ENCODE measurements around the gene FAM13A. TPM values are rescaled to one million over a fixed set of nuclear protein-coding genes. Genes with fewer than 3 reads are reported as not detected.

Gene FAM13A
- total and polyA plus RNA-seq, 9 of the 15 experiments (the other 6 are each of a cell fraction or from before 2014, with no cell fraction given) = 11.3 to 23.3 (median 14.7) TPM

DNA sequence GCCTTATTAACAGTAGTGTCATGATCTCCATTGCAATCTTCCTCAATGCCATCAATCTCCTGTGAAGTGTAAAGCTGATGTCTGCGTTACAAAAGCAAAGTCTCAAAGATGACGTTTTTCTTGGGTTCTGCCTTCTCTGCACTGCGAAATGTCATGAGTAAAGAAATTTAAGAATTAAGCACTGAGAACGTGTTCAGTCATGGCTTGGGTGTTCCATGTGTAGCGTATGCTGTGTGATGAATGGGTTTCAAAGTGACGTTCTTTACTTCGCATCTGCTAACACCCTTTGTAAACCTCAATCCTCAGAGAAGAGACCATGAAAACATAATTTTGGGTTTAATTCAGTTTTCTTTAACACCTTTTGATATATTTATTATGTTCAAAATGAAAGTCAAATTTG is 360.4 kb downstream of the FAM13A start:
- no peak overlapping the region for H2AFZ ChIP-seq (ENCODE audit: low read depth, low read length)
- peaks cover 8 to 14% of the 10 kb centered on the region in 2 experiments; a peak in 4 of 5 replicates for H3K4me1 ChIP-seq (replicated peaks in 1 of 2; ENCODE audit: control insufficient read depth in 2 of 2, insufficient read depth in 2 of 2, low read length in 2 of 2)
- peak; percentile 25 for TF ChIP-seq MEIS2 (IDR thresholded peaks at IDR 0.05; ENCODE audit: partially characterized antibody)
- TF ChIP-seq FOXJ3 (CRISPR knock-in tag; IDR thresholded peaks at IDR 0.05) = no peak
- no peak for TF ChIP-seq KHSRP (IDR thresholded peaks at IDR 0.05)
- ATAC-seq = no peak
- H3K27ac ChIP-seq (ENCODE audit: extremely low read depth, low read depth, low read length) = no peak overlapping the region
- 40% methylated on average over 7 of the region's 7 CpGs for WGBS (ENCODE audit: insufficient coverage, low coverage, missing lambda C conversion rate)
- in situ Hi-C loops (cut with MboI) = no loop called here
- DNase-seq (ENCODE audit: extremely low read depth in 1 of 4, low spot score in 3 of 4) = no peak
- ChIA-PET CTCF (ENCODE audit: low intra/inter-chr PET ratio) (no interaction called here), POLR2A (no interaction called here)
- no peaks in the 10 kb centered on the region for H3K9me1 ChIP-seq (ENCODE audit: control insufficient read depth, insufficient read depth, low read length)
- peak overlapping the region; percentile 50; the same call in 1 of the 2 replicates for H3K4me3 ChIP-seq
- no peaks in the 10 kb centered on the region for H4K20me1 ChIP-seq (replicated peaks; ENCODE audit: control insufficient read depth, insufficient read depth, low read length)
- no peaks in the 10 kb centered on the region for H3K36me3 ChIP-seq (ENCODE audit: control insufficient read depth, insufficient read depth, low read length)
- no TSS peak for BruUV-seq (replicated peaks)
- H3K79me2 ChIP-seq (ENCODE audit: control insufficient read depth, insufficient read depth, low read length) = no peaks in the 10 kb centered on the region; the same call in 2 of the 3 replicates
- no peak overlapping the region; a peak in 1 of 4 replicates for H3K9ac ChIP-seq (ENCODE audit: insufficient read depth in 1 of 2, low read depth in 2 of 2, low read length in 2 of 2)
- peak overlapping the region; percentile 68 for H3K4me2 ChIP-seq (ENCODE audit: insufficient read depth, low read length)
- H3K27me3 ChIP-seq (ENCODE audit: control insufficient read depth in 2 of 2, insufficient read depth in 2 of 2, low read length in 2 of 2) = no peaks in the 10 kb centered on the region
- no peak for FAIRE-seq
- intact Hi-C loops (cut with micrococcal nuclease) = no loop called here
- H3K9me3 ChIP-seq (replicated peaks; ENCODE audit: control insufficient read depth, insufficient read depth, low read depth, low read length) = no peaks in the 10 kb centered on the region

GRCh38 chr4:88693792-88694191 is 363.2 kb downstream of the FAM13A start:
- H3K9me3 ChIP-seq (replicated peaks; ENCODE audit: control insufficient read depth, insufficient read depth, low read depth, low read length) = no peaks in the 10 kb centered on the region
- WGBS (ENCODE audit: insufficient coverage, low coverage, missing lambda C conversion rate) = 84% methylated on average over 3 of the region's 3 CpGs
- no peaks in the 10 kb centered on the region for H3K9me1 ChIP-seq (ENCODE audit: control insufficient read depth, insufficient read depth, low read length)
- no peaks in the 10 kb centered on the region; the same call in 2 of the 3 replicates for H3K79me2 ChIP-seq (ENCODE audit: control insufficient read depth, insufficient read depth, low read length)
- no peak overlapping the region for H3K4me2 ChIP-seq (ENCODE audit: insufficient read depth, low read length)
- H3K27me3 ChIP-seq (ENCODE audit: control insufficient read depth in 2 of 2, insufficient read depth in 2 of 2, low read length in 2 of 2) = no peaks in the 10 kb centered on the region
- DNase-seq (ENCODE audit: extremely low read depth in 1 of 4, low spot score in 3 of 4) (no peak), FAIRE-seq (no peak), ATAC-seq (no peak)
- peaks cover 8 to 14% of the 10 kb centered on the region in 2 experiments; a peak in 4 of 5 replicates for H3K4me1 ChIP-seq (replicated peaks in 1 of 2; ENCODE audit: control insufficient read depth in 2 of 2, insufficient read depth in 2 of 2, low read length in 2 of 2)
- H3K9ac ChIP-seq (ENCODE audit: insufficient read depth in 1 of 2, low read depth in 2 of 2, low read length in 2 of 2) = no peak overlapping the region
- CTCF ChIA-PET (ENCODE audit: low intra/inter-chr PET ratio) = no interaction called here
- intact Hi-C loops (cut with micrococcal nuclease) (no loop called here), in situ Hi-C loops (cut with MboI) (no loop called here)
- no peaks in the 10 kb centered on the region for H3K36me3 ChIP-seq (ENCODE audit: control insufficient read depth, insufficient read depth, low read length)
- POLR2A ChIA-PET = no interaction called here
- no TSS peak for BruUV-seq (replicated peaks)
- H3K27ac ChIP-seq (ENCODE audit: extremely low read depth, low read depth, low read length) = no peak overlapping the region
- H3K4me3 ChIP-seq = no peak overlapping the region
- no peak overlapping the region for H2AFZ ChIP-seq (ENCODE audit: low read depth, low read length)
- no peaks in the 10 kb centered on the region for H4K20me1 ChIP-seq (replicated peaks; ENCODE audit: control insufficient read depth, insufficient read depth, low read length)
- TF ChIP-seq SRSF1 (IDR thresholded peaks at IDR 0.05; ENCODE audit: low read depth, low read length) (no peak), HNRNPL (IDR thresholded peaks at IDR 0.05; ENCODE audit: low read depth, low read length) (no peak), TGIF2 (CRISPR knock-in tag; IDR thresholded peaks at IDR 0.05) (no peak), PHB (CRISPR knock-in tag; IDR thresholded peaks at IDR 0.05) (no peak), CXXC5 (CRISPR knock-in tag; IDR thresholded peaks at IDR 0.05) (no peak)
- TF ChIP-seq, protein P1, sequence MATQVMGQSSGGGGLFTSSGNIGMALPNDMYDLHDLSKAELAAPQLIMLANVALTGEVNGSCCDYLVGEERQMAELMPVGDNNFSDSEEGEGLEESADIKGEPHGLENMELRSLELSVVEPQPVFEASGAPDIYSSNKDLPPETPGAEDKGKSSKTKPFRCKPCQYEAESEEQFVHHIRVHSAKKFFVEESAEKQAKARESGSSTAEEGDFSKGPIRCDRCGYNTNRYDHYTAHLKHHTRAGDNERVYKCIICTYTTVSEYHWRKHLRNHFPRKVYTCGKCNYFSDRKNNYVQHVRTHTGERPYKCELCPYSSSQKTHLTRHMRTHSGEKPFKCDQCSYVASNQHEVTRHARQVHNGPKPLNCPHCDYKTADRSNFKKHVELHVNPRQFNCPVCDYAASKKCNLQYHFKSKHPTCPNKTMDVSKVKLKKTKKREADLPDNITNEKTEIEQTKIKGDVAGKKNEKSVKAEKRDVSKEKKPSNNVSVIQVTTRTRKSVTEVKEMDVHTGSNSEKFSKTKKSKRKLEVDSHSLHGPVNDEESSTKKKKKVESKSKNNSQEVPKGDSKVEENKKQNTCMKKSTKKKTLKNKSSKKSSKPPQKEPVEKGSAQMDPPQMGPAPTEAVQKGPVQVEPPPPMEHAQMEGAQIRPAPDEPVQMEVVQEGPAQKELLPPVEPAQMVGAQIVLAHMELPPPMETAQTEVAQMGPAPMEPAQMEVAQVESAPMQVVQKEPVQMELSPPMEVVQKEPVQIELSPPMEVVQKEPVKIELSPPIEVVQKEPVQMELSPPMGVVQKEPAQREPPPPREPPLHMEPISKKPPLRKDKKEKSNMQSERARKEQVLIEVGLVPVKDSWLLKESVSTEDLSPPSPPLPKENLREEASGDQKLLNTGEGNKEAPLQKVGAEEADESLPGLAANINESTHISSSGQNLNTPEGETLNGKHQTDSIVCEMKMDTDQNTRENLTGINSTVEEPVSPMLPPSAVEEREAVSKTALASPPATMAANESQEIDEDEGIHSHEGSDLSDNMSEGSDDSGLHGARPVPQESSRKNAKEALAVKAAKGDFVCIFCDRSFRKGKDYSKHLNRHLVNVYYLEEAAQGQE (IDR thresholded peaks at IDR 0.05; ENCODE audit: borderline replicate concordance) = no peak
- TF ChIP-seq, protein P1 (CRISPR knock-in tag; IDR thresholded peaks at IDR 0.05; ENCODE audit: low read depth) = no peak

Data from K562 (cell line).